MM.1S (cell line): ENCODE data around the gene CSDE1.

Source experiments
- EZH2phosphoT487 ChIP-seq: fragments of 300-600 bp; sonication (generic); IDR thresholded peaks from 2 replicates; pipeline ENCODE4 v1.6.1; 2018; ENCODE audit warnings: antibody characterized with exemption, low read length
- TF ChIP-seq, protein P1 (sequence below): fragments of 300-600 bp; sonication (generic); IDR thresholded peaks from 2 replicates; pipeline ENCODE4 v1.5.1; 2016; ENCODE audit warnings: antibody characterized with exemption, low read length, mixed read lengths

GRCh38 chr1:114740331-114740730 lies 17.5 kb downstream of the CSDE1 start:
- TF ChIP-seq, protein P1, sequence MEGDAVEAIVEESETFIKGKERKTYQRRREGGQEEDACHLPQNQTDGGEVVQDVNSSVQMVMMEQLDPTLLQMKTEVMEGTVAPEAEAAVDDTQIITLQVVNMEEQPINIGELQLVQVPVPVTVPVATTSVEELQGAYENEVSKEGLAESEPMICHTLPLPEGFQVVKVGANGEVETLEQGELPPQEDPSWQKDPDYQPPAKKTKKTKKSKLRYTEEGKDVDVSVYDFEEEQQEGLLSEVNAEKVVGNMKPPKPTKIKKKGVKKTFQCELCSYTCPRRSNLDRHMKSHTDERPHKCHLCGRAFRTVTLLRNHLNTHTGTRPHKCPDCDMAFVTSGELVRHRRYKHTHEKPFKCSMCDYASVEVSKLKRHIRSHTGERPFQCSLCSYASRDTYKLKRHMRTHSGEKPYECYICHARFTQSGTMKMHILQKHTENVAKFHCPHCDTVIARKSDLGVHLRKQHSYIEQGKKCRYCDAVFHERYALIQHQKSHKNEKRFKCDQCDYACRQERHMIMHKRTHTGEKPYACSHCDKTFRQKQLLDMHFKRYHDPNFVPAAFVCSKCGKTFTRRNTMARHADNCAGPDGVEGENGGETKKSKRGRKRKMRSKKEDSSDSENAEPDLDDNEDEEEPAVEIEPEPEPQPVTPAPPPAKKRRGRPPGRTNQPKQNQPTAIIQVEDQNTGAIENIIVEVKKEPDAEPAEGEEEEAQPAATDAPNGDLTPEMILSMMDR: no peak
- no peak for TF ChIP-seq EZH2phosphoT487
